ENCODE data around the gene PIGL.
"Not testable (repeated sequence)": the region's sequence is repeated elsewhere in the genome, so short reads cannot be mapped to it uniquely, and the experiment has no call there.

Gene PIGL

DNA sequence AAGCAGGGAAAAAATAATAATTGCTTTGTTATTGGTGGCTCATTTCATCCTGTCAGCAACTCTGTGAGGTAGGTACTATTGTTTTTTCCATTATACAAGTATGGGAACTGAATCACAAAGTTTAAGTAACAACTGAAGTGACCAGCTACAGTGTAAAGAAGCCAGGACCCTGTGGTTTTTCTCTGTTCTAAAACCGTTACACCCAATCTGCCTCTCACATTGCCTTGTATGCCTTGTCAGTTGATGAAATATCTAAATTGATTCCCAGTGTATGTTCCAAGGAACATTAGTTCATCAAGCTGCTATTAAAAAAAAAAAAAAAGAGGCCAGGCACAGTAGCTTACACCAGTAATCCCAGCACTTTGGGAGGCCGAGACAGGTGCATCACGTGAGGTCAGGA lies 5.4 kb downstream of the PIGL start:
- no peaks in the 10 kb centered on the region for H3K9me3 ChIP-seq (ENCODE audit: control insufficient read depth, low read length)
- H3K27me3 ChIP-seq (replicated peaks; ENCODE audit: control insufficient read depth, insufficient read depth, low read length): no peaks in the 10 kb centered on the region
- H3K36me3 ChIP-seq (ENCODE audit: control insufficient read depth, insufficient read depth, low read length, severe bottlenecking): no peaks in the 10 kb centered on the region
- no peak overlapping the region for H3K4me3 ChIP-seq (ENCODE audit: low read length)
- H3K4me1 ChIP-seq (ENCODE audit: control insufficient read depth, insufficient read depth, low read length): peaks cover 21% of the 10 kb centered on the region
- no peak overlapping the region for H3K9ac ChIP-seq (ENCODE audit: low read length)
- DNase-seq (ENCODE audit: low read depth): no peak

DNA sequence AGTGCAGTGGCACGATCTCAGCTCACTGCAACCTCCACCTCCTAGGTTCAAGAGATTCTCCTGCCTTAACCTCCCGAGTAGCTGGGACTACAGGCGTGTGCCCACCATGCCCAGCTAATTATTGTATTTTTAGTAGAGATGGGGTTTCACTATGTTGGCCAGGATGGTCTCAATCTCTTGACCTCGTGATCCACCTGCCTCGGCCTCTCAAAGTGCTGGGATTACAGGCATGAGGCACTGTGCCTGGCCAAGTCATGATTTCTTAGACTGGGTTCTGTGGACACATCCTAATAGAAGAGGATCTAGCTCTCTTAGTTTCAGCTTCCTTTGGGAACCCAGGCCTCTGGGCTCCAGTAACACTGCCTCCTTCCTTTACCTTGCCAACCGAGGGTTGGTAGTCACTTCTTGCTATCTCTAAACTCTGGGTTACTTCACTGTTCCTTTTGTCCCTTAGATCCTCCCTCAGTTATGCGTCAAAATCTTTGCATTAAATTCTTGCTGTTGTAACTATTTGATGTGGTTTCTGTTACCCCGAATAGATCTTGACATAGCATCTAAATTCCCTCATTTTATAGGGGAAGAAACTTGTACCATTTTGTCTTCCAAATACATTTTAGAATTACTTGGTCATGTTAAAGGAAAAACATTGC lies 13.0 kb downstream of the PIGL start:
- H3K27me3 ChIP-seq (replicated peaks; ENCODE audit: control insufficient read depth, insufficient read depth, low read length); H3K4me1 ChIP-seq (ENCODE audit: control insufficient read depth, insufficient read depth, low read length); H3K9me3 ChIP-seq (ENCODE audit: control insufficient read depth, low read length); DNase-seq (ENCODE audit: low read depth); H3K4me3 ChIP-seq (ENCODE audit: low read length); H3K36me3 ChIP-seq (ENCODE audit: control insufficient read depth, insufficient read depth, low read length, severe bottlenecking); H3K9ac ChIP-seq (ENCODE audit: low read length): not testable (repeated sequence)

DNA sequence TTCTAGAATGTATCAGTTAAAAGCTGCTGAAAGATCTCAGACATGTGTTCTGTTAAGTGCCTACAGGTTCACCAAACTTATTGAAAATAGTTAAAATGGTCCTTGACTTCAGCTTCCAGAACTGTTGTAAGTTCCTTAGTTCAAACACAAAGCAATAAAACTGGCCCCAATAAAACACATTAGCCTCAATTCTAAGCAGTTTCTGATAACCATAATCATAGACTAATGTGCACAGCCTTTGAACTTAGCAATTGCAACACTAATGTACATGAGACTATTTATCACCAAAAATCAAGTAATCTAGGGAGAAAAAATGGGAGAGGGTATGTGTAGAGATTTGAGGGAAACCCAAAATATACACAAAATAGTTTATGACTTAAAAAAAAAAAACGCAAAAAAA lies 15.4 kb downstream of the PIGL start:
- H3K36me3 ChIP-seq (ENCODE audit: control insufficient read depth, insufficient read depth, low read length, severe bottlenecking): no peaks in the 10 kb centered on the region
- no peaks in the 10 kb centered on the region for H3K9me3 ChIP-seq (ENCODE audit: control insufficient read depth, low read length)
- no peak for DNase-seq (ENCODE audit: low read depth)
- H3K9ac ChIP-seq (ENCODE audit: low read length): no peak overlapping the region
- no peaks in the 10 kb centered on the region for H3K4me1 ChIP-seq (ENCODE audit: control insufficient read depth, insufficient read depth, low read length)
- no peaks in the 10 kb centered on the region for H3K27me3 ChIP-seq (replicated peaks; ENCODE audit: control insufficient read depth, insufficient read depth, low read length)
- H3K4me3 ChIP-seq (ENCODE audit: low read length): no peak overlapping the region

DNA sequence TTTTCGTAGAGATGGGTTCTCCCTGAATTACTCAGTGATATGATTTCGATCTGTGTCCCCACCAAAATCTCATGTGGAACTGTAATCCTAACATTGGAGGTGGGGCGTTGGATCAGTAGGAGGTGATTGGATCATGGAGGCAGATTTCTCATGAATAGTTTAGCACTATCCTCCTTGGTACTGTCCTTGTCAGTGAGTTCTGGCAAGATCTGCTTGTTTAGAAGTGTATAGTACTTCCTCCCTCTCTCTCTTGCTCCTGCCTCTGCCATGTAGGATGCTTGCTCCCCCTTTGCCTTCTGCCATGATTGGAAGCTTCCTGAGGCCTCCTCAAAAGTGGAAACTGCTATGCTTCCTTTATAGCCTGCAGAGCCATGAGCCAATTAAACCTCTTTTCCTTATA lies 22.9 kb downstream of the PIGL start:
- Histone ChIP-seq H3K9me3 (ENCODE audit: control insufficient read depth, low read length) (no peaks in the 10 kb centered on the region), H3K4me1 (ENCODE audit: control insufficient read depth, insufficient read depth, low read length) (no peaks in the 10 kb centered on the region), H3K36me3 (ENCODE audit: control insufficient read depth, insufficient read depth, low read length, severe bottlenecking) (no peaks in the 10 kb centered on the region), H3K27me3 (replicated peaks; ENCODE audit: control insufficient read depth, insufficient read depth, low read length) (no peaks in the 10 kb centered on the region), H3K4me3 (ENCODE audit: low read length) (no peak overlapping the region), H3K9ac (ENCODE audit: low read length) (no peak overlapping the region)
- no peak for DNase-seq (ENCODE audit: low read depth)

DNA sequence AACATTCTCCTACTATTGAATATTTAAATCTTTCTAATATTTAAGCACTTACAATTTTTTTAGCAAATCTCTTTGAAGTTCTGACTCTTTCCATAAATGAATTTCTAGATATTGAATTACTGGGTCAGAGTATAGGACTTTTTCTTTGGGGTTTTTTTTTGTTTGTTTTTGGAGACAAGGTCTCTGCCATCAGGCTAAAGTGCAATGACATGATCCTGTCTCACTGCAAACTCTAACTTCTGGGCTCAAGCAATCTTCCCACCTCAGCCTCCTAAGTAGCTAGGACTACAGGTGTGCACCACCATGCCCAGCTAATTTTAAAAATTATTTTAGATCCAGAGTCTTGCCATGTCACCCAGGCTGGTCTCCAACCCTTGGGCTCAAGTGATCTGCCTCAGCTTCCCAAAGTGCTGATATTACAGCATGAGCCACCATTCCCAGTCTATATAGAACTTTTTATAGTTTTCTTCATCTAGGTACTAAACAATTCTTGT lies 24.9 kb downstream of the PIGL start:
- no peaks in the 10 kb centered on the region for H3K4me1 ChIP-seq (ENCODE audit: control insufficient read depth, insufficient read depth, low read length)
- H3K9me3 ChIP-seq (ENCODE audit: control insufficient read depth, low read length): no peaks in the 10 kb centered on the region
- H3K36me3 ChIP-seq (ENCODE audit: control insufficient read depth, insufficient read depth, low read length, severe bottlenecking): no peaks in the 10 kb centered on the region
- no peak for DNase-seq (ENCODE audit: low read depth)
- H3K9ac ChIP-seq (ENCODE audit: low read length): no peak overlapping the region
- no peaks in the 10 kb centered on the region for H3K27me3 ChIP-seq (replicated peaks; ENCODE audit: control insufficient read depth, insufficient read depth, low read length)
- no peak overlapping the region for H3K4me3 ChIP-seq (ENCODE audit: low read length)

DNA sequence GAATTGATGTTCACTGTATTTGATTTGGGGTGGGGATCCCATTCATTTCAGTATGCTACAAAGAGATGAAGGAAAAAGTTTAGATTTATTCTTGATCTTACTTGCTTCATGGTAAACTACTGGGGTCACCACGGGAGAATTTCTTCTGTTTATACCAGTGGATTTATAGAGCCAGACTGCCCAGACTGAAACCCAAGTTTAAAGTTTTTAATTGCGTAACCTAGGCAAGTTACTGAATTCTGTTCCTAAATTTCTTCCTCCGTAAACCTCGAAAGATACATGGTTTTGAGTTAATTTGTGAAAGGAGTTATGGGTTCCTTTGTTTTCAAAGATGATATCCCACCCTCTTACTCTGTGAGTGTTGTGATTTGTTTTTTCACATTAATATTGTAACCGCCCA lies 26.4 kb downstream of the PIGL start:
- Histone ChIP-seq H3K9ac (ENCODE audit: low read length) (no peak overlapping the region), H3K4me1 (ENCODE audit: control insufficient read depth, insufficient read depth, low read length) (peaks cover under 1% of the 10 kb centered on the region), H3K4me3 (ENCODE audit: low read length) (no peak overlapping the region), H3K36me3 (ENCODE audit: control insufficient read depth, insufficient read depth, low read length, severe bottlenecking) (no peaks in the 10 kb centered on the region), H3K27me3 (replicated peaks; ENCODE audit: control insufficient read depth, insufficient read depth, low read length) (no peaks in the 10 kb centered on the region), H3K9me3 (ENCODE audit: control insufficient read depth, low read length) (no peaks in the 10 kb centered on the region)
- DNase-seq (ENCODE audit: low read depth): no peak

DNA sequence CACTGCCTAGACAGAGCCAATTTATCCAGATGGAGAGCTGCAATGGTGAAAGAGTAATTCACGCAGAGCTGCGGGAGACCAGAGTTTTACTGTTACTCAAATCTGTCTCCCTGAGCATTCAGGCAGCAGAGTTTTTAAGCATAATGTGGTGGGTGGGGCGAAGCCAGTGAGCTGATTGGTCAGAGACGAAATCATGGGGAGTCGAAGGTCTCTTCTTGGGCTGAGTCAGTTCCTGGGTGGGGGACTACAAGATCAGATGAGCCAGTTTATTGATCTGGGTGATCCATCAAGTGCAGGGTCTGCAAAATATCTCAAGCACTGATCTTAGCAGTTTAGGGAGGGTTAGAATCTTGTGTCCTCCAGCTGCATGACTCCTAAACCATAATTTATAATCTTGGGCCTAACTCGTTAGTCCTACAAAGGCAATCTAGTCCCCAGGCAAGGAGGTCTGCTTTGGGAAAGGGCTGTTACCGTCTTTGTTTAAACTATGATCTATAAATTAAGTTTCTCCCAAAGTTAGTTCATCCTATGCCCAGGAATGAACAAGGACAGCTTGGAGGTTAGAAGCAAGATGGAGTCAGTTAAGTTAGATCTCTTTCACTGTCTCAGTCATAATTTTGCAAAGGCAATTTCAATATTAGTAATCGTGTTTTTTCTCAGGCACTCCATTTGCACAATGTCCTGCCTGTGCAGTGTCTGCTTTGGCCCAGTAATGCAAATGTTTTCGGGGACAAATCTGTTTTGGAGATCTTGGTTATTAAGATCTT lies 27.0 kb downstream of the PIGL start:
- no peak for DNase-seq (ENCODE audit: low read depth)
- Histone ChIP-seq H3K9ac (ENCODE audit: low read length) (no peak overlapping the region), H3K36me3 (ENCODE audit: control insufficient read depth, insufficient read depth, low read length, severe bottlenecking) (no peaks in the 10 kb centered on the region), H3K27me3 (replicated peaks; ENCODE audit: control insufficient read depth, insufficient read depth, low read length) (no peaks in the 10 kb centered on the region), H3K4me3 (ENCODE audit: low read length) (no peak overlapping the region), H3K4me1 (ENCODE audit: control insufficient read depth, insufficient read depth, low read length) (peaks cover 6% of the 10 kb centered on the region), H3K9me3 (ENCODE audit: control insufficient read depth, low read length) (no peaks in the 10 kb centered on the region)

DNA sequence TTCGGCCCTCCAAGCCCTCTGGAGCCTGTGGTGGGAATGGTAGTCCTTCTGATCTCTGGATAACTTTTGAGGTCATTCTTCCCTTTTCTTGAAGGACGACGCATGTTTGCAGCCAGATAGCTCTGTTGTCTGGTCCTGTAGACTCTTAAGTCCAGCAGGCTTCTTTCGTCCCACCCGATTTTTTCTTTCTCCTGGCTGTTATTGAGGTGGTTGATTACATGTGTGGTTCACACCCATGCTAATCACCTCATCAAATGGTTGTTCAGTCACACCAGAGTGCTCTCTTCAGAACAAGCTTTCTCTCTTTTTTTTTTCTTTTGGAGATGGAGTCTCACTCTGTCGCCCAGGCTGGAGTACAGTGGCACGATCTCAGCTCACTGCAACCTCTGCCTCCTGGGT lies 30.6 kb downstream of the PIGL start:
- H3K9ac ChIP-seq (ENCODE audit: low read length): no peak overlapping the region
- no peak overlapping the region for H3K4me3 ChIP-seq (ENCODE audit: low read length)
- no peaks in the 10 kb centered on the region for H3K36me3 ChIP-seq (ENCODE audit: control insufficient read depth, insufficient read depth, low read length, severe bottlenecking)
- DNase-seq (ENCODE audit: low read depth): no peak
- H3K27me3 ChIP-seq (replicated peaks; ENCODE audit: control insufficient read depth, insufficient read depth, low read length): no peaks in the 10 kb centered on the region
- H3K4me1 ChIP-seq (ENCODE audit: control insufficient read depth, insufficient read depth, low read length): peaks cover 20% of the 10 kb centered on the region
- H3K9me3 ChIP-seq (ENCODE audit: control insufficient read depth, low read length): no peaks in the 10 kb centered on the region

- H3K36me3 ChIP-seq (ENCODE audit: control insufficient read depth, insufficient read depth, low read length, severe bottlenecking): no peaks in the 10 kb centered on the region
- DNase-seq (ENCODE audit: low read depth): peak; percentile 68
- H3K9ac ChIP-seq (ENCODE audit: low read length): no peak overlapping the region
- H3K4me1 ChIP-seq (ENCODE audit: control insufficient read depth, insufficient read depth, low read length): peaks cover 28% of the 10 kb centered on the region
- H3K9me3 ChIP-seq (ENCODE audit: control insufficient read depth, low read length): no peaks in the 10 kb centered on the region
- no peak overlapping the region for H3K4me3 ChIP-seq (ENCODE audit: low read length)
- no peaks in the 10 kb centered on the region for H3K27me3 ChIP-seq (replicated peaks; ENCODE audit: control insufficient read depth, insufficient read depth, low read length)
These were observed 33.6 kb downstream of the PIGL start for GRCh38 chr17:16250635-16251034.

DNA sequence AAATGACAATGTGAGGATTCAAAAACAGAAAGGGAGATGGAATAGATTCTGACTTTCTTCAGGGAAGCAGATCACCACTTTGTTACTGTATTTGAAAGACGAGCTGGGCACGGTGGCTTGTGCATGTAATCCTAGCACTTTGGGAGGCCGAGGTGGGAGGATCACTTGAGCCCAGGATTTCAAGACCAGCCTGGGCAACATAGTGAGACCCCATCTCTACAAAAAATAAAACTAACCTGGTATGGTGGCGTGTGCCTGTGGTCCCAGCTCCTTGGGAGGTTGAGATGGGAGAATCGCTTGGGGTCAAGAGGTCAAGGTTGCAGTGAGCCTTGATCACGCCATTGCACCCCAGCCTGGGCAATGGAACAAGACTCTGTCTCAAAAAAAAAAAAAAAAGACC lies 34.0 kb downstream of the PIGL start:
- DNase-seq (ENCODE audit: low read depth): no peak
- H3K4me1 ChIP-seq (ENCODE audit: control insufficient read depth, insufficient read depth, low read length): peaks cover 32% of the 10 kb centered on the region
- no peaks in the 10 kb centered on the region for H3K36me3 ChIP-seq (ENCODE audit: control insufficient read depth, insufficient read depth, low read length, severe bottlenecking)

DNA sequence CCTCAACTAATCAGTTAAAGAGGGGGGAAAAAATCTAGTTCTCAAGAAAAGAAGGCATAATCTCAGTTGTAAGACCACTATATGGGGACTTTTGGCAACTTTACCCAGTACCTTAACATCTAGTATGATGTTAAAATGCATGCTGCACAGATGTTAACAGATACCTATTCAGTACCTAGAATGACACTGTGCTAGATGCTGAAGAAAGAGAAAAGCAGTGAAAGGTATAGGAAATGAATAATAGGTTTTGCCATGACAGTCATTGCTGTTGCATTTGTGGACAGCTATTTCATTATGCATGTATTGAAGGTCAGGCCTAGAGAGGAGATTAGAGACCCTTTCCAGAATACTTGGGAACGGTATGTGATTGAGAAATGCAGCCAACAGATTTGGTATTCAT lies 34.5 kb downstream of the PIGL start:
- no peak overlapping the region for H3K9ac ChIP-seq (ENCODE audit: low read length)
- peaks cover 37% of the 10 kb centered on the region for H3K4me1 ChIP-seq (ENCODE audit: control insufficient read depth, insufficient read depth, low read length)
- H3K9me3 ChIP-seq (ENCODE audit: control insufficient read depth, low read length): no peaks in the 10 kb centered on the region
- H3K4me3 ChIP-seq (ENCODE audit: low read length): no peak overlapping the region
- H3K36me3 ChIP-seq (ENCODE audit: control insufficient read depth, insufficient read depth, low read length, severe bottlenecking): no peaks in the 10 kb centered on the region
- DNase-seq (ENCODE audit: low read depth): no peak
- no peaks in the 10 kb centered on the region for H3K27me3 ChIP-seq (replicated peaks; ENCODE audit: control insufficient read depth, insufficient read depth, low read length)

More for the DNA sequence above, 34.0 kb downstream of the PIGL start:
- H3K9ac ChIP-seq (ENCODE audit: low read length): no peak overlapping the region
- no peak overlapping the region for H3K4me3 ChIP-seq (ENCODE audit: low read length)
- H3K9me3 ChIP-seq (ENCODE audit: control insufficient read depth, low read length): no peaks in the 10 kb centered on the region
- no peaks in the 10 kb centered on the region for H3K27me3 ChIP-seq (replicated peaks; ENCODE audit: control insufficient read depth, insufficient read depth, low read length)
